ENCODE data around the gene BMI1. TPM values are rescaled to one million over a fixed set of nuclear protein-coding genes. Genes with fewer than 3 reads are reported as not detected.

Gene BMI1
- total RNA-seq, 1 donor from 2014 or later = 59.1 TPM

- Histone ChIP-seq H3K4me2 (peak overlapping the region; percentile 75), H3K4me3 (peak overlapping the region; percentile 45), H4K20me1 (ENCODE audit: low read depth) (peaks cover 49% of the 10 kb centered on the region), H3K9me3 (ENCODE audit: low read depth) (no peaks in the 10 kb centered on the region), H3K4me1 (peaks cover 21% of the 10 kb centered on the region), H3K27me3 (peaks cover 100% of the 10 kb centered on the region), H3K9ac (no peak overlapping the region), H2AFZ (replicated peaks) (peak overlapping the region; percentile 81), H3K79me2 (ENCODE audit: low read depth) (no peaks in the 10 kb centered on the region), H3K27ac (no peak overlapping the region), H3F3A (ENCODE audit: low read depth) (peaks cover 55% of the 10 kb centered on the region), H3K36me3 (no peaks in the 10 kb centered on the region)
- Mint-ChIP-seq H3K4me3 (peak overlapping the region; percentile 82), H3K27me3 (ENCODE audit: insufficient read depth, low read depth) (peaks cover 66% of the 10 kb centered on the region), H3K9me3 (peaks cover 13% of the 10 kb centered on the region), H3K4me1 (peaks cover 7% of the 10 kb centered on the region), H3K36me3 (peaks cover 7% of the 10 kb centered on the region), H3K27ac (no peak overlapping the region)
- DNase-seq (ENCODE audit: low spot score) = peak; percentile 86
- TF ChIP-seq, protein P1, sequence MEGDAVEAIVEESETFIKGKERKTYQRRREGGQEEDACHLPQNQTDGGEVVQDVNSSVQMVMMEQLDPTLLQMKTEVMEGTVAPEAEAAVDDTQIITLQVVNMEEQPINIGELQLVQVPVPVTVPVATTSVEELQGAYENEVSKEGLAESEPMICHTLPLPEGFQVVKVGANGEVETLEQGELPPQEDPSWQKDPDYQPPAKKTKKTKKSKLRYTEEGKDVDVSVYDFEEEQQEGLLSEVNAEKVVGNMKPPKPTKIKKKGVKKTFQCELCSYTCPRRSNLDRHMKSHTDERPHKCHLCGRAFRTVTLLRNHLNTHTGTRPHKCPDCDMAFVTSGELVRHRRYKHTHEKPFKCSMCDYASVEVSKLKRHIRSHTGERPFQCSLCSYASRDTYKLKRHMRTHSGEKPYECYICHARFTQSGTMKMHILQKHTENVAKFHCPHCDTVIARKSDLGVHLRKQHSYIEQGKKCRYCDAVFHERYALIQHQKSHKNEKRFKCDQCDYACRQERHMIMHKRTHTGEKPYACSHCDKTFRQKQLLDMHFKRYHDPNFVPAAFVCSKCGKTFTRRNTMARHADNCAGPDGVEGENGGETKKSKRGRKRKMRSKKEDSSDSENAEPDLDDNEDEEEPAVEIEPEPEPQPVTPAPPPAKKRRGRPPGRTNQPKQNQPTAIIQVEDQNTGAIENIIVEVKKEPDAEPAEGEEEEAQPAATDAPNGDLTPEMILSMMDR (IDR thresholded peaks at IDR 0.05) = no peak
- TF ChIP-seq EZH2phosphoT487 (IDR thresholded peaks at IDR 0.05) = peak; percentile 58
- TF ChIP-seq EZH2 (IDR thresholded peaks at IDR 0.05) = peak; percentile 61
Observed at GRCh38 chr10:22334414-22335172, 13.7 kb downstream of the BMI1 start.

GRCh38 chr10:22335173-22335933 lies 14.5 kb downstream of the BMI1 start:
- H3K36me3 Mint-ChIP-seq = peaks cover 3% of the 10 kb centered on the region
- H2AFZ ChIP-seq (replicated peaks) = peak overlapping the region; percentile 81
- peaks cover 61% of the 10 kb centered on the region for H3F3A ChIP-seq (ENCODE audit: low read depth)
- H3K4me3 ChIP-seq = peak overlapping the region; percentile 45
- DNase-seq (ENCODE audit: low spot score) = peak; percentile 78
- H3K9ac ChIP-seq = no peak overlapping the region
- peak; percentile 79 for TF ChIP-seq EZH2 (IDR thresholded peaks at IDR 0.05)
- TF ChIP-seq, protein P1 (IDR thresholded peaks at IDR 0.05) = peak; percentile 18
- TF ChIP-seq EZH2phosphoT487 (IDR thresholded peaks at IDR 0.05) = peak; percentile 82
- H3K4me2 ChIP-seq = peak overlapping the region; percentile 75
- no peaks in the 10 kb centered on the region for H3K9me3 ChIP-seq (ENCODE audit: low read depth)
- peaks cover 67% of the 10 kb centered on the region for H3K27me3 Mint-ChIP-seq (ENCODE audit: insufficient read depth, low read depth)
- no peak overlapping the region for H3K27ac Mint-ChIP-seq
- no peaks in the 10 kb centered on the region for H3K79me2 ChIP-seq (ENCODE audit: low read depth)
- H3K27ac ChIP-seq = no peak overlapping the region
- peaks cover 48% of the 10 kb centered on the region for H4K20me1 ChIP-seq (ENCODE audit: low read depth)
- H3K27me3 ChIP-seq = peaks cover 100% of the 10 kb centered on the region
- H3K4me1 ChIP-seq = peaks cover 25% of the 10 kb centered on the region
- no peaks in the 10 kb centered on the region for H3K36me3 ChIP-seq
- H3K4me1 Mint-ChIP-seq = peaks cover 13% of the 10 kb centered on the region
- H3K4me3 Mint-ChIP-seq = peak overlapping the region; percentile 84
- H3K9me3 Mint-ChIP-seq = peaks cover 13% of the 10 kb centered on the region

DNA sequence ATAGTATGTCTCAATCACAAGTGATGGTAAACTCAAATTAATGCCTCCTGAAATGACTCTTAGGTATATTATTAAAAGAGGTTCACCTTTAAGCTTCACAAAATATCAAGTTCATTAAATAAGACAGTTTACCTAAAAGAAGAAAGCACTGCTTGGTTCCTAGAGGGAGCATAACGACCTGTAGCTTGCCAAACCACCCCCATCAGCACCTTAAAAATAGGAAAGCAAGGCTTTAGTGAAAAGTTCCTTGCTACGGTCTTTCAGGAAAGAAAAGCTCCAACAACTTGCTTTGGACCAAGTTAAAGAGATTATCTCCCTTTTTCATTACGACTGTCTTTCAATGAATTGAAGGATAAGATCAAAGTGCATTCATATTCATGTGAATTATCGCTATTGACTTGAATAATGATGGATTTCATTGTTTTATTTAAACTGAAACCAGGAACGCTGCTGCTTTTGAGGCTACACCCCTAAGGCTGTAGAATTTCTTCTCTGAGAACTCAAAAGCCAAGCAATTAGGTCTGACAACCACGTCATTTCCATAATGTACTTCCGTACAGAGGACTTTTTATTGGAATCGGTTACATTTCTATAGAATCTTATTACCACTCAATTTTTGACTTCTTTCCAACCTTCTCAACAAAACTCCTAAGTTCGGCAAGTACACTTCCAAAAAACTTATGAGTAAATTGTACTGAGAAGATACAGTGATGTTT lies 17.4 kb downstream of the BMI1 start:
- peaks cover 70% of the 10 kb centered on the region for H3K27me3 Mint-ChIP-seq (ENCODE audit: insufficient read depth, low read depth)
- Histone ChIP-seq H3K4me1 (peaks cover 19% of the 10 kb centered on the region), H4K20me1 (ENCODE audit: low read depth) (peaks cover 36% of the 10 kb centered on the region), H3K9me3 (ENCODE audit: low read depth) (no peaks in the 10 kb centered on the region), H3K27ac (no peak overlapping the region), H3K79me2 (ENCODE audit: low read depth) (no peaks in the 10 kb centered on the region), H3K4me2 (no peak overlapping the region), H2AFZ (replicated peaks) (no peak overlapping the region), H3K9ac (no peak overlapping the region), H3F3A (ENCODE audit: low read depth) (peaks cover 71% of the 10 kb centered on the region), H3K36me3 (no peaks in the 10 kb centered on the region), H3K4me3 (no peak overlapping the region), H3K27me3 (peaks cover 100% of the 10 kb centered on the region)
- H3K4me1 Mint-ChIP-seq = peaks cover 22% of the 10 kb centered on the region
- no peak overlapping the region for H3K4me3 Mint-ChIP-seq
- peaks cover 5% of the 10 kb centered on the region for H3K9me3 Mint-ChIP-seq
- TF ChIP-seq EZH2phosphoT487 (IDR thresholded peaks at IDR 0.05) (no peak), EZH2 (IDR thresholded peaks at IDR 0.05) (peak; percentile 12)
- TF ChIP-seq, protein P1 (IDR thresholded peaks at IDR 0.05) = no peak
- no peak overlapping the region for H3K27ac Mint-ChIP-seq
- peaks cover 3% of the 10 kb centered on the region for H3K36me3 Mint-ChIP-seq
- DNase-seq (ENCODE audit: low spot score) = peak; percentile 40
